Immature natural killer cell (primary cell): ENCODE measurements around the gene PRKAA1. TPM values are rescaled to one million over a fixed set of nuclear protein-coding genes. Genes with fewer than 3 reads are reported as not detected.

Source experiments
- DNase-seq, 3 donors: peaks; one replicate each; pipeline ENCODE4 v3.0.0; 2022; ENCODE audit warnings: mixed read lengths in 1 of 3
- H3K27ac Mint-ChIP-seq, 6 donors: one replicate each; pipeline ENCODE4 v1.8.0; 2020; ENCODE audit warnings: mixed read lengths in 6 of 6, mild to moderate bottlenecking in 5 of 6, inconsistent platforms in 4 of 6, moderate library complexity in 3 of 6
- H3K27me3 Mint-ChIP-seq, 3 donors: one replicate each; pipeline ENCODE4 v1.8.0; 2020 to 2021; ENCODE audit warnings: low read depth in 3 of 3, mild to moderate bottlenecking in 3 of 3, mixed read lengths in 3 of 3, moderate library complexity in 3 of 3, inconsistent platforms in 1 of 3
- H3K36me3 Mint-ChIP-seq, 3 donors: one replicate each; pipeline ENCODE4 v1.8.0; 2020; ENCODE audit warnings: mixed read lengths in 3 of 3, inconsistent platforms in 2 of 3, mild to moderate bottlenecking in 2 of 3
- H3K4me1 Mint-ChIP-seq, 2 donors: one replicate each; pipeline ENCODE4 v1.8.0; 2020; ENCODE audit warnings: inconsistent platforms in 2 of 2, mild to moderate bottlenecking in 2 of 2, mixed read lengths in 2 of 2, moderate library complexity in 1 of 2
- H3K4me3 Mint-ChIP-seq, 5 donors: one replicate each; pipeline ENCODE4 v1.8.0; 2020; ENCODE audit warnings: mild to moderate bottlenecking in 5 of 5, mixed read lengths in 5 of 5, inconsistent platforms in 3 of 5, moderate library complexity in 3 of 5
- H3K9me3 Mint-ChIP-seq, 6 donors: one replicate each; pipeline ENCODE4 v1.8.0; 2020; ENCODE audit warnings: mild to moderate bottlenecking in 6 of 6, mixed read lengths in 6 of 6, inconsistent platforms in 4 of 6, moderate library complexity in 3 of 6
- polyA plus RNA-seq, 3 donors: library from polyadenylated mRNA; unstranded; fragments of 300-500 nt; fragmentation: Illumina TruSeq; gene quantifications; one replicate each; pipeline ENCODE4 v1.2.3, GENCODE V29; 2021

Gene PRKAA1
- polyA plus RNA-seq, result 10 to 100 TPM; 32.5 to 54.3 (median 39.8) TPM

- no peaks in the 10 kb centered on the region for H3K36me3 Mint-ChIP-seq
- peaks cover 4 to 16% (median 14%) of the 10 kb centered on the region in 3 donors for H3K27me3 Mint-ChIP-seq
- H3K4me1 Mint-ChIP-seq, result peaks cover 37 to 55% of the 10 kb centered on the region in 2 donors
- peak; percentile 91 to 93 (median 92) for DNase-seq
- no peaks in the 10 kb centered on the region for H3K9me3 Mint-ChIP-seq
- peak within 1 kb of the TSS; percentile 91 to 95 (median 95) for H3K4me3 Mint-ChIP-seq
- peak within 1 kb of the TSS; percentile 89 to 95 (median 93) for H3K27ac Mint-ChIP-seq
These were observed at the start of gene PRKAA1 for GRCh38 chr5:40798012-40798800. Gene PRKAA1, minus strand, starts transcription at chr5:40798374. Its CDS starts 185 bp downstream, at chr5:40798189.

- Mint-ChIP-seq H3K9me3 (no peaks in the 10 kb centered on the region), H3K4me1 (peaks cover 0 to under 1% of the 10 kb centered on the region in 2 donors), H3K36me3 (peaks cover 0 to 5% (median 0%) of the 10 kb centered on the region in 3 donors), H3K4me3 (no peak overlapping the region), H3K27me3 (peaks cover 1 to 5% (median 4%) of the 10 kb centered on the region in 3 donors), H3K27ac (no peak overlapping the region)
- DNase-seq, result no peak
These were observed 49.4 kb upstream of the PRKAA1 start for GRCh38 chr5:40847525-40847924.

- Mint-ChIP-seq H3K4me1 (peaks cover 7 to 12% of the 10 kb centered on the region in 2 donors), H3K36me3 (peaks cover 0 to 5% (median 0%) of the 10 kb centered on the region in 3 donors), H3K4me3 (no peak overlapping the region), H3K9me3 (no peaks in the 10 kb centered on the region), H3K27ac (no peak overlapping the region), H3K27me3 (peaks cover 4 to 5% (median 5%) of the 10 kb centered on the region in 3 donors)
- no peak for DNase-seq
These were observed 48.2 kb upstream of the PRKAA1 start for GRCh38 chr5:40846371-40846770.

GRCh38 chr5:40844565-40844964 is 46.4 kb upstream of the PRKAA1 start:
- Mint-ChIP-seq H3K4me3 (no peak overlapping the region), H3K27ac (no peak overlapping the region), H3K9me3 (no peaks in the 10 kb centered on the region), H3K27me3 (peaks cover 4 to 7% (median 5%) of the 10 kb centered on the region in 3 donors), H3K36me3 (peaks cover 0 to 5% (median 0%) of the 10 kb centered on the region in 3 donors), H3K4me1 (peaks cover 14 to 21% of the 10 kb centered on the region in 2 donors)
- no peak for DNase-seq

GRCh38 chr5:40842351-40842750 is 44.2 kb upstream of the PRKAA1 start:
- Mint-ChIP-seq H3K36me3 (no peaks in the 10 kb centered on the region), H3K9me3 (no peaks in the 10 kb centered on the region)

GRCh38 chr5:40841068-40841805 is 43.1 kb upstream of the PRKAA1 start, which contains the start of gene CARD6:
Gene CARD6, plus strand, starts transcription at chr5:40841367. Its CDS starts 16 bp downstream, at chr5:40841383.
- Mint-ChIP-seq H3K4me1 (peaks cover 16 to 27% of the 10 kb centered on the region in 2 donors), H3K4me3 (peak within 1 kb of the TSS; percentile 83 to 92 (median 88)), H3K9me3 (no peaks in the 10 kb centered on the region), H3K36me3 (no peaks in the 10 kb centered on the region), H3K27me3 (peaks cover 4 to 8% (median 8%) of the 10 kb centered on the region in 3 donors), H3K27ac (peak within 1 kb of the TSS; percentile 41 to 95 (median 87))
- DNase-seq, result peak; percentile 11 to 19 (median 17)

More at GRCh38 chr5:40842351-40842750, 44.2 kb upstream of the PRKAA1 start:
- peak overlapping the region in 1 of 5 donors; percentile 88 for H3K4me3 Mint-ChIP-seq
- no peak for DNase-seq
- peaks cover 14 to 21% of the 10 kb centered on the region in 2 donors for H3K4me1 Mint-ChIP-seq
- no peak overlapping the region for H3K27ac Mint-ChIP-seq
- H3K27me3 Mint-ChIP-seq, result peaks cover 4 to 8% (median 8%) of the 10 kb centered on the region in 3 donors

GRCh38 chr5:40838086-40838485 is 39.9 kb upstream of the PRKAA1 start:
- Mint-ChIP-seq H3K9me3 (no peaks in the 10 kb centered on the region), H3K4me3 (no peak overlapping the region), H3K27ac (no peak overlapping the region), H3K4me1 (peaks cover 46 to 59% of the 10 kb centered on the region in 2 donors), H3K36me3 (peaks cover 0 to 11% (median 10%) of the 10 kb centered on the region in 3 donors), H3K27me3 (peaks cover 8 to 22% (median 18%) of the 10 kb centered on the region in 3 donors)
- no peak for DNase-seq

- peak within 1 kb of the TSS; percentile 95 to 100 (median 98) for H3K27ac Mint-ChIP-seq
- H3K27me3 Mint-ChIP-seq, result peaks cover 8 to 19% (median 17%) of the 10 kb centered on the region in 3 donors
- peak; percentile 90 to 92 (median 92) for DNase-seq
- H3K9me3 Mint-ChIP-seq, result no peaks in the 10 kb centered on the region
- peaks cover 42 to 57% of the 10 kb centered on the region in 2 donors for H3K4me1 Mint-ChIP-seq
- peak within 1 kb of the TSS; percentile 95 to 100 (median 98) for H3K4me3 Mint-ChIP-seq
- peaks cover 11 to 31% (median 21%) of the 10 kb centered on the region in 3 donors for H3K36me3 Mint-ChIP-seq
These were observed 36.9 kb upstream of the PRKAA1 start, which contains the start of gene RPL37 for GRCh38 chr5:40834849-40835787. Gene RPL37, minus strand, starts transcription at chr5:40835222. Its CDS starts 37 bp downstream, at chr5:40835185.

GRCh38 chr5:40834391-40834848 is 36.2 kb upstream of the PRKAA1 start:
- Mint-ChIP-seq H3K4me1 (peaks cover 45 to 62% of the 10 kb centered on the region in 2 donors), H3K36me3 (peaks cover 11 to 37% (median 23%) of the 10 kb centered on the region in 3 donors)
- DNase-seq, result peak; percentile 74 to 81 (median 79)

GRCh38 chr5:40833712-40834229 is 35.6 kb upstream of the PRKAA1 start:
- peaks cover 7 to 19% (median 17%) of the 10 kb centered on the region in 3 donors for H3K27me3 Mint-ChIP-seq
- peaks cover 11 to 43% (median 29%) of the 10 kb centered on the region in 3 donors for H3K36me3 Mint-ChIP-seq
- no peaks in the 10 kb centered on the region for H3K9me3 Mint-ChIP-seq
- no peak for DNase-seq
- H3K4me3 Mint-ChIP-seq, result peak overlapping the region; percentile 95 to 100 (median 98)
- H3K4me1 Mint-ChIP-seq, result peaks cover 47 to 69% of the 10 kb centered on the region in 2 donors
- H3K27ac Mint-ChIP-seq, result peak overlapping the region; percentile 95 to 100 (median 98)

More at GRCh38 chr5:40834391-40834848, 36.2 kb upstream of the PRKAA1 start:
- Mint-ChIP-seq H3K9me3 (no peaks in the 10 kb centered on the region), H3K27me3 (peaks cover 8 to 19% (median 17%) of the 10 kb centered on the region in 3 donors), H3K27ac (peak overlapping the region; percentile 95 to 100 (median 98)), H3K4me3 (peak overlapping the region; percentile 95 to 100 (median 98))

- Mint-ChIP-seq H3K4me3 (peak overlapping the region in 2 of 5 donors; percentile 98 to 99), H3K36me3 (peaks cover 18 to 57% (median 35%) of the 10 kb centered on the region in 3 donors), H3K9me3 (no peaks in the 10 kb centered on the region), H3K27me3 (peaks cover 7 to 17% (median 16%) of the 10 kb centered on the region in 3 donors), H3K4me1 (peaks cover 49 to 82% of the 10 kb centered on the region in 2 donors), H3K27ac (peak overlapping the region; percentile 63 to 100 (median 98))
- DNase-seq, result no peak
These were observed 34.2 kb upstream of the PRKAA1 start for GRCh38 chr5:40832345-40832744.
